HepG2 (cell line): ENCODE results near the gene TNFRSF9. TPM values are rescaled to one million over a fixed set of nuclear protein-coding genes. Genes with fewer than 3 reads are reported as not detected.

Source experiments
- ATAC-seq: fragments of 200-7000 bp; cut with Tn5 transposase; 3 replicates; pipeline ENCODE4 v1.9.1; 2020; ENCODE audit warnings: mild to moderate bottlenecking, moderate library complexity
- BruUV-seq: library from RNA; stranded (reverse); fragments of 400-500 nt; replicated peaks from 2 replicates; lab custom pipeline; 2021; lab: Mats Ljungman, UMichigan
- CTCF ChIA-PET: fragments of 300-600 bp; formaldehyde crosslinking; extraction: SDS; loops from one replicate; lab custom pipeline; 2021; ENCODE audit warnings: low total read pairs, inconsistent platforms, low intra/inter-chr PET ratio; lab: Yijun Ruan, JAX
- POLR2A ChIA-PET: fragments of 350-600 bp; sonication (Branson Sonifier 250); formaldehyde crosslinking; loops from one replicate; lab custom pipeline; 2020; ENCODE audit warnings: antibody characterized with exemption, inconsistent platforms; lab: Yijun Ruan, JAX
- DNase-seq: peaks from one replicate; pipeline ENCODE4 v3.0.0-alpha.2; 2015; ENCODE audit warnings: low spot score
- FAIRE-seq: peaks from 3 replicates; lab custom pipeline; 2011; peaks lifted over from hg19 to GRCh38; lab: Jason Lieb, UNC
- H2AFZ ChIP-seq: one replicate; pipeline ENCODE4 v1.6.1; 2011; ENCODE audit warnings: low read length, inconsistent platforms
- H3K27ac ChIP-seq: fragments of 300-600 bp; 3 replicates; pipeline ENCODE4 v1.8.0; 2011; ENCODE audit warnings: mixed run types, mild to moderate bottlenecking, mixed read lengths, low read length, inconsistent platforms; ENCODE audit not compliant: insufficient read depth; ENCODE audit errors: extremely low read length
- H3K27me3 ChIP-seq, 2 experiments: fragments of 200-600 bp in 1 of 2; 2 replicates in 1 of 2; 3 replicates in 1 of 2; pipeline versions ENCODE4 v1.6.0 to v1.8.0; 2011; ENCODE audit warnings: low read length in 2 of 2, mild to moderate bottlenecking in 2 of 2, moderate library complexity in 2 of 2, inconsistent platforms in 1 of 2; ENCODE audit not compliant: insufficient read depth in 2 of 2, control insufficient read depth in 1 of 2
- H3K36me3 ChIP-seq, 2 experiments: fragments of 200-600 bp in 1 of 2; replicated peaks in 1 of 2; 2 replicates in 1 of 2; 3 replicates in 1 of 2; pipeline versions ENCODE4 v1.5.1 to v1.8.0; 2011; ENCODE audit warnings: low read length in 2 of 2, inconsistent platforms in 1 of 2; ENCODE audit not compliant: insufficient read depth in 2 of 2, control insufficient read depth in 1 of 2
- H3K4me1 ChIP-seq: 2 replicates; pipeline ENCODE4 v1.5.1; 2012; ENCODE audit warnings: low read length, inconsistent platforms; ENCODE audit not compliant: insufficient read depth
- H3K4me2 ChIP-seq: 2 replicates; pipeline ENCODE4 v1.6.0; 2011; ENCODE audit warnings: low read depth, low read length, inconsistent platforms
- H3K4me3 ChIP-seq, 3 experiments: fragments of 200-600 bp in 1 of 3; sonication (generic), shearing (Covaris generic) in 1 of 3; replicated peaks in 1 of 3; 2 replicates each; pipeline ENCODE4 v1.5.1; 2011 to 2016; ENCODE audit warnings: low read length in 3 of 3, inconsistent platforms in 2 of 3, low read depth in 2 of 3, mild to moderate bottlenecking in 2 of 3, control low read depth in 1 of 3, mixed read lengths in 1 of 3; ENCODE audit not compliant: insufficient read depth in 1 of 3
- H3K79me2 ChIP-seq: one replicate; pipeline ENCODE4 v1.6.1; 2011; ENCODE audit warnings: low read length, inconsistent platforms; ENCODE audit not compliant: insufficient read depth
- H3K9ac ChIP-seq: 2 replicates; pipeline ENCODE4 v1.6.0; 2011; ENCODE audit warnings: mild to moderate bottlenecking, low read depth, low read length, inconsistent platforms; ENCODE audit not compliant: insufficient read depth
- H3K9me3 ChIP-seq: 2 replicates; pipeline ENCODE4 v1.5.1; 2012; ENCODE audit warnings: mild to moderate bottlenecking, low read length
- H4K20me1 ChIP-seq: 2 replicates; pipeline ENCODE4 v1.6.0; 2011; ENCODE audit warnings: inconsistent platforms, mild to moderate bottlenecking, low read length, moderate library complexity; ENCODE audit not compliant: insufficient read depth
- BATF2 ChIP-seq: sonication (generic); formaldehyde crosslinking; IDR thresholded peaks from 2 replicates; pipeline ENCODE4 v1.8.0; 2022; ENCODE audit warnings: mild to moderate bottlenecking, missing genetic modification reagents, moderate library complexity
- MTF2 ChIP-seq: sonication (generic); formaldehyde crosslinking; IDR thresholded peaks from 2 replicates; pipeline ENCODE4 v1.5.0; 2020; ENCODE audit warnings: missing genetic modification reagents, borderline replicate concordance
- TEF ChIP-seq: sonication (generic); formaldehyde crosslinking; IDR thresholded peaks from 2 replicates; pipeline ENCODE4 v1.5.0; 2020; ENCODE audit warnings: missing genetic modification reagents
- ZXDC ChIP-seq: sonication (generic); formaldehyde crosslinking; IDR thresholded peaks from 2 replicates; pipeline ENCODE4 v1.5.0; 2020; ENCODE audit warnings: mild to moderate bottlenecking, missing genetic modification reagents
- WGBS: methylation state at CpG from one replicate; pipeline ENCODE4 v1.1.6; 2017; ENCODE audit warnings: low lambda C conversion rate; 5-methylcytosine and 5-hydroxymethylcytosine counted together
- in situ Hi-C: cut with HindIII; loops from 2 replicates; pipeline ENCODE4 v1.10.0; 2017; ENCODE audit warnings: low pct_unique_long_range_greater_than_20kb; ENCODE audit not compliant: extremely low pct_ligation_motif_present
- intact Hi-C: fragments of 100-400 bp; cut with micrococcal nuclease; formaldehyde crosslinking; loops from one replicate; pipeline ENCODE4 v1.10.0; 2022; ENCODE audit not compliant: unreplicated experiment
- polyA plus RNA-seq, 8 experiments: library from polyadenylated mRNA; depleted of rRNA in 3 of 8; stranded (reverse) in 7 of 8; unstranded in 1 of 8; fragments of >200 nt; fragmentation: Illumina TruSeq in 4 of 8; extraction: Trizol in 4 of 8; gene quantifications; 2 replicates each; pipeline versions ENCODE4 v1.2.1 to v1.2.3, GENCODE V29; 2011 to 2016; ENCODE audit warnings: low read depth in 4 of 8, missing spikeins in 1 of 8, mixed read lengths in 1 of 8; ENCODE audit not compliant: insufficient read depth in 1 of 8
- total RNA-seq, 5 experiments: library from RNA; depleted of rRNA; stranded (reverse); fragments of >200 nt; fragmentation: Illumina TruSeq; extraction: Trizol; gene quantifications; 2 replicates each; pipeline ENCODE4 v1.2.3, GENCODE V29; 2016; ENCODE audit warnings: low read depth in 1 of 5

Gene TNFRSF9
- total and polyA plus RNA-seq, 2 of the 13 experiments (the other 11 are each of a cell fraction or from before 2014, with no cell fraction given), result 0.07 TPM; not detected in 1

GRCh38 chr1:7932524-7933138 is 8.0 kb downstream of the TNFRSF9 start:
- H4K20me1 ChIP-seq, result no peaks in the 10 kb centered on the region
- intact Hi-C loops, result no loop called here
- no peaks in the 10 kb centered on the region for H3K79me2 ChIP-seq
- 30% methylated on average over 15 of the region's 15 CpGs for WGBS
- DNase-seq, result no peak
- ATAC-seq, result peak; percentile 87
- ChIA-PET POLR2A (no interaction called here), CTCF (no interaction called here)
- no peak overlapping the region for H3K4me2 ChIP-seq
- peaks cover 1 to 20% of the 10 kb centered on the region in 2 experiments; a peak in 3 of 5 replicates for H3K27me3 ChIP-seq
- H3K4me3 ChIP-seq, result no peak overlapping the region
- H3K9ac ChIP-seq, result no peak overlapping the region
- H3K27ac ChIP-seq, result no peak overlapping the region
- H3K4me1 ChIP-seq, result no peaks in the 10 kb centered on the region
- FAIRE-seq, result no peak
- no peak overlapping the region for H2AFZ ChIP-seq
- TF ChIP-seq ZXDC (no peak), TEF (CRISPR knock-in tag) (no peak), BATF2 (no peak), MTF2 (no peak)
- no peaks in the 10 kb centered on the region for H3K9me3 ChIP-seq
- in situ Hi-C loops, result no loop called here
- H3K36me3 ChIP-seq, result no peaks in the 10 kb centered on the region
- no TSS peak for BruUV-seq
